Mucosa of rectum (tissue), 2 donors: ENCODE results near the gene KIF12.

Experiments used
- H3K27ac ChIP-seq, 2 donors: one replicate each; pipeline ENCODE4 v1.7.0; 2013; ENCODE audit warnings: inconsistent platforms in 2 of 2, low read depth in 2 of 2, low read length in 2 of 2
- H3K27me3 ChIP-seq, 2 donors: one replicate each; pipeline ENCODE4 v1.7.0; 2013; ENCODE audit warnings: low read length in 2 of 2; ENCODE audit not compliant: control insufficient read depth in 2 of 2, insufficient read depth in 2 of 2
- H3K36me3 ChIP-seq, 2 donors: one replicate each; pipeline ENCODE4 v1.7.0; 2013; ENCODE audit warnings: low read length in 2 of 2; ENCODE audit not compliant: control insufficient read depth in 2 of 2, insufficient read depth in 2 of 2
- H3K4me1 ChIP-seq, 2 donors: one replicate each; pipeline ENCODE4 v1.7.0; 2013; ENCODE audit warnings: low read length in 2 of 2, mild to moderate bottlenecking in 1 of 2; ENCODE audit not compliant: control insufficient read depth in 2 of 2, insufficient read depth in 2 of 2
- H3K4me3 ChIP-seq, 2 donors: one replicate each; pipeline ENCODE4 v1.7.0; 2013; ENCODE audit warnings: low read length in 2 of 2
- H3K9ac ChIP-seq, 2 donors: one replicate each; pipeline ENCODE4 v1.7.0; 2013; ENCODE audit warnings: low read length in 2 of 2, low read depth in 1 of 2, mild to moderate bottlenecking in 1 of 2
- H3K9me3 ChIP-seq, 2 donors: one replicate each; pipeline ENCODE4 v1.7.0; 2013; ENCODE audit warnings: low read length in 2 of 2; ENCODE audit not compliant: control insufficient read depth in 2 of 2
- donor health status: healthy.
- donor health status: Normal muscosa, but diverticular disease.

KIF12 gene

GRCh38 chr9:114093761-114094505 lies 5.2 kb downstream of the KIF12 start:
- Histone ChIP-seq H3K27me3 (no peaks in the 10 kb centered on the region), H3K4me3 (no peak overlapping the region), H3K4me1 (peaks cover 7% of the 10 kb centered on the region in 2 donors), H3K9me3 (no peaks in the 10 kb centered on the region), H3K27ac (no peak overlapping the region), H3K9ac (no peak overlapping the region), H3K36me3 (peaks cover 3 to 9% of the 10 kb centered on the region in 2 donors)

- no peaks in the 10 kb centered on the region for H3K9me3 ChIP-seq
- H3K36me3 ChIP-seq: peaks cover 3 to 9% of the 10 kb centered on the region in 2 donors
- H3K4me1 ChIP-seq: peaks cover 5 to 6% of the 10 kb centered on the region in 2 donors
- no peaks in the 10 kb centered on the region for H3K27me3 ChIP-seq
- H3K9ac ChIP-seq: no peak overlapping the region
- H3K27ac ChIP-seq: no peak overlapping the region
- H3K4me3 ChIP-seq: no peak overlapping the region
Measured at GRCh38 chr9:114093031-114093471, 6.0 kb downstream of the KIF12 start.

- Histone ChIP-seq H3K27ac (no peak overlapping the region), H3K9me3 (no peaks in the 10 kb centered on the region), H3K36me3 (peaks cover 3 to 9% of the 10 kb centered on the region in 2 donors), H3K9ac (no peak overlapping the region), H3K4me3 (no peak overlapping the region), H3K27me3 (no peaks in the 10 kb centered on the region), H3K4me1 (no peaks in the 10 kb centered on the region)
Measured at GRCh38 chr9:114092336-114092735, 6.8 kb downstream of the KIF12 start.

- H3K27me3 ChIP-seq: no peaks in the 10 kb centered on the region
- no peak overlapping the region for H3K9ac ChIP-seq
- peaks cover 3 to 9% of the 10 kb centered on the region in 2 donors for H3K36me3 ChIP-seq
- H3K4me3 ChIP-seq: no peak overlapping the region
- H3K4me1 ChIP-seq: no peaks in the 10 kb centered on the region
- H3K9me3 ChIP-seq: no peaks in the 10 kb centered on the region
- no peak overlapping the region for H3K27ac ChIP-seq
Measured at GRCh38 chr9:114091711-114092110, 7.4 kb downstream of the KIF12 start.

- Histone ChIP-seq H3K9ac (no peak overlapping the region), H3K27ac (no peak overlapping the region), H3K27me3 (no peaks in the 10 kb centered on the region), H3K4me3 (no peak overlapping the region), H3K36me3 (peaks cover 3 to 9% of the 10 kb centered on the region in 2 donors), H3K9me3 (no peaks in the 10 kb centered on the region), H3K4me1 (no peaks in the 10 kb centered on the region)
Measured at GRCh38 chr9:114090798-114091197, 8.3 kb downstream of the KIF12 start.

- Histone ChIP-seq H3K27me3 (no peaks in the 10 kb centered on the region), H3K27ac (no peak overlapping the region), H3K4me1 (no peaks in the 10 kb centered on the region), H3K36me3 (peaks cover 0 to 3% of the 10 kb centered on the region in 2 donors), H3K4me3 (no peak overlapping the region), H3K9me3 (no peaks in the 10 kb centered on the region), H3K9ac (no peak overlapping the region)
Measured at GRCh38 chr9:114089206-114089840, 9.8 kb downstream of the KIF12 start.

- Histone ChIP-seq H3K36me3 (no peaks in the 10 kb centered on the region), H3K4me1 (no peaks in the 10 kb centered on the region), H3K27ac (no peak overlapping the region), H3K27me3 (no peaks in the 10 kb centered on the region), H3K9ac (no peak overlapping the region), H3K4me3 (no peak overlapping the region), H3K9me3 (no peaks in the 10 kb centered on the region)
Measured at GRCh38 chr9:114088571-114089170, 10.4 kb downstream of the KIF12 start.

GRCh38 chr9:114087721-114088120 lies 11.4 kb downstream of the KIF12 start:
- Histone ChIP-seq H3K9me3 (no peaks in the 10 kb centered on the region), H3K4me1 (peaks cover 0 to 1% of the 10 kb centered on the region in 2 donors), H3K27ac (no peak overlapping the region), H3K36me3 (no peaks in the 10 kb centered on the region), H3K27me3 (no peaks in the 10 kb centered on the region), H3K4me3 (no peak overlapping the region), H3K9ac (no peak overlapping the region)

GRCh38 chr9:114086607-114087006 lies 12.5 kb downstream of the KIF12 start:
- Histone ChIP-seq H3K4me3 (no peak overlapping the region), H3K4me1 (peaks cover 6 to 12% of the 10 kb centered on the region in 2 donors), H3K27me3 (no peaks in the 10 kb centered on the region), H3K9ac (no peak overlapping the region), H3K36me3 (no peaks in the 10 kb centered on the region), H3K27ac (no peak overlapping the region), H3K9me3 (no peaks in the 10 kb centered on the region)

GRCh38 chr9:114086009-114086408 lies 13.1 kb downstream of the KIF12 start:
- no peak overlapping the region for H3K9ac ChIP-seq
- peaks cover 12 to 18% of the 10 kb centered on the region in 2 donors for H3K4me1 ChIP-seq
- no peaks in the 10 kb centered on the region for H3K9me3 ChIP-seq
- no peak overlapping the region for H3K4me3 ChIP-seq
- no peak overlapping the region for H3K27ac ChIP-seq
- H3K36me3 ChIP-seq: no peaks in the 10 kb centered on the region
- H3K27me3 ChIP-seq: no peaks in the 10 kb centered on the region
